ENCODE data around the gene SCRN1. TPM values are rescaled to one million over a fixed set of nuclear protein-coding genes. Genes with fewer than 3 reads are reported as not detected.
A peak's percentile ranks its signal among the peaks of the same experiment; 100 is the strongest.

Gene SCRN1
- total and polyA plus RNA-seq, 2 of the 13 experiments (the other 11 are each of a cell fraction or from before 2014, with no cell fraction given): 43.2 to 49.8 TPM

DNA sequence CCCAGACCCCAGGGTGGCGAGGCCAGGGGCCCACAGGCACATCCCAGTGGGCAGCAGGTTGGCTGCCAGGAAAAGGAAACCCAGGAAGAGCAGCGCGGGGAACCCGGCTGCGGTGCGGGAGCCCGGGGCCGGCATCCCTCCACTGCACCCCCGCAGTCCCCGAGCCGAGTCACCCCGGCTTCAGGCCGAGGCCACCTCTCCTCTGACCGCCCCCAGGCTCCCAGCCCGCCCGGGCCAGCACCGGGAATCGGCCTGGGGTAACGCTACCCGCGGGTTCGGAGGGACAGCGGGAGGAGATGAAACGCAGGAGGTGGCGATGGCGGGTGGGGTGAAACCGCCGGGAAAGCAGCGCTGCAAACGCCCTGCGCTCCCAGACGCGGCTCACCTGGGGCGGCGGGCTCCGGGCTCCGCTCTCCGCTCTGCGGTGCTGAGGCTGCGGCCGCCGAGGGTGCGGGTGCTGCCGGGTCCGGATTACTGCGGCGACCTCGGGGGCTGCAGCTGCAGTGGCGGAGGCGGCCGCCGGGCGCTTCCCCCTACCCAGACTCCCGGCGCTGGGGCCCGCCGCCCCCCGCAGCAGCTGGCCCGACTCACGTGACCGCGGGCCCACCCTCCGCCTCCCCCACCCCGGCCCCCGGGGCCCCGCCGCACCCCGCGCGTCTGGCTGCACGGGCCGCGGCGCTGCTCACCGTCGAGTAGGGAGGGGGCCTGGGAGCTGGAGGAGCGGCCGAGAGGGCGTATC is at the start of gene SCRN1 (continued):
- TF ChIP-seq ZNF75D (CRISPR knock-in tag; IDR thresholded peaks at IDR 0.05; ENCODE audit: borderline replicate concordance): no peak
- peak; percentile 22; the same call in 1 of the 2 replicates for TF ChIP-seq HOXA9 (CRISPR knock-in tag; IDR thresholded peaks at IDR 0.05; ENCODE audit: borderline replicate concordance)
- TF ChIP-seq ZFY (CRISPR knock-in tag; IDR thresholded peaks at IDR 0.05): no peak; the same call in 1 of the 2 replicates
- no peak for TF ChIP-seq RBM39 (IDR thresholded peaks at IDR 0.05; ENCODE audit: low read depth, low read length, poor library complexity, severe bottlenecking)
- TF ChIP-seq, protein P1, sequence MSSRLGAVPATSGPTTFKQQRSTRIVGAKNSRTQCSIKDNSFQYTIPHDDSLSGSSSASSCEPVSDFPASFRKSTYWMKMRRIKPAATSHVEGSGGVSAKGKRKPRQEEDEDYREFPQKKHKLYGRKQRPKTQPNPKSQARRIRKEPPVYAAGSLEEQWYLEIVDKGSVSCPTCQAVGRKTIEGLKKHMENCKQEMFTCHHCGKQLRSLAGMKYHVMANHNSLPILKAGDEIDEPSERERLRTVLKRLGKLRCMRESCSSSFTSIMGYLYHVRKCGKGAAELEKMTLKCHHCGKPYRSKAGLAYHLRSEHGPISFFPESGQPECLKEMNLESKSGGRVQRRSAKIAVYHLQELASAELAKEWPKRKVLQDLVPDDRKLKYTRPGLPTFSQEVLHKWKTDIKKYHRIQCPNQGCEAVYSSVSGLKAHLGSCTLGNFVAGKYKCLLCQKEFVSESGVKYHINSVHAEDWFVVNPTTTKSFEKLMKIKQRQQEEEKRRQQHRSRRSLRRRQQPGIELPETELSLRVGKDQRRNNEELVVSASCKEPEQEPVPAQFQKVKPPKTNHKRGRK (CRISPR knock-in tag; IDR thresholded peaks at IDR 0.05): no peak
- TF ChIP-seq RBFOX2 (IDR thresholded peaks at IDR 0.05; ENCODE audit: low read depth, low read length): peak; percentile 75
- no peak for TF ChIP-seq ZNF251 (CRISPR knock-in tag; IDR thresholded peaks at IDR 0.05)
- TF ChIP-seq, protein P2, sequence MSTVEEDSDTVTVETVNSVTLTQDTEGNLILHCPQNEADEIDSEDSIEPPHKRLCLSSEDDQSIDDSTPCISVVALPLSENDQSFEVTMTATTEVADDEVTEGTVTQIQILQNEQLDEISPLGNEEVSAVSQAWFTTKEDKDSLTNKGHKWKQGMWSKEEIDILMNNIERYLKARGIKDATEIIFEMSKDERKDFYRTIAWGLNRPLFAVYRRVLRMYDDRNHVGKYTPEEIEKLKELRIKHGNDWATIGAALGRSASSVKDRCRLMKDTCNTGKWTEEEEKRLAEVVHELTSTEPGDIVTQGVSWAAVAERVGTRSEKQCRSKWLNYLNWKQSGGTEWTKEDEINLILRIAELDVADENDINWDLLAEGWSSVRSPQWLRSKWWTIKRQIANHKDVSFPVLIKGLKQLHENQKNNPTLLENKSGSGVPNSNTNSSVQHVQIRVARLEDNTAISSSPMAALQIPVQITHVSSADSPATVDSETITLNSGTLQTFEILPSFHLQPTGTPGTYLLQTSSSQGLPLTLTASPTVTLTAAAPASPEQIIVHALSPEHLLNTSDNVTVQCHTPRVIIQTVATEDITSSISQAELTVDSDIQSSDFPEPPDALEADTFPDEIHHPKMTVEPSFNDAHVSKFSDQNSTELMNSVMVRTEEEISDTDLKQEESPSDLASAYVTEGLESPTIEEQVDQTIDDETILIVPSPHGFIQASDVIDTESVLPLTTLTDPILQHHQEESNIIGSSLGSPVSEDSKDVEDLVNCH (CRISPR knock-in tag; IDR thresholded peaks at IDR 0.05): no peak
- TF ChIP-seq ZC3H13 (CRISPR knock-in tag; IDR thresholded peaks at IDR 0.05): no peak
- no peak for TF ChIP-seq SUZ12 (IDR thresholded peaks at IDR 0.05; ENCODE audit: low read depth, low read length)
- no peak for TF ChIP-seq ZNF740 (CRISPR knock-in tag; IDR thresholded peaks at IDR 0.05)
- TF ChIP-seq ZBTB20 (CRISPR knock-in tag; IDR thresholded peaks at IDR 0.05; ENCODE audit: borderline replicate concordance, low read depth): no peak
- TF ChIP-seq SOX13 (IDR thresholded peaks at IDR 0.05): no peak
- 0 out of 4 replicates have a peak, but pooled peaks of 1 of the 2 experiments have one; percentile 21 for TF ChIP-seq SOX13 (CRISPR knock-in tag; conservative IDR thresholded peaks at IDR 0.05 in 1 of 2, IDR thresholded peaks at IDR 0.05 in 1 of 2)
- TF ChIP-seq ZNF749 (CRISPR knock-in tag; IDR thresholded peaks at IDR 0.05; ENCODE audit: borderline replicate concordance): no peak

Measured in HepG2 (cell line).